Measurements from ENCODE around the gene CPA1.
A peak's percentile ranks its signal among the peaks of the same experiment; 100 is the strongest.

The CPA1 gene

GRCh38 chr7:130379921-130380860 lies at the start of gene CPA1:
CPA1 (plus strand) TSS chr7:130380494; CDS start chr7:130380521, 27 bp downstream.
- no peak for DNase-seq

GRCh38 chr7:130332259-130333053 lies 47.8 kb upstream of the CPA1 start:
- no peak for DNase-seq

GRCh38 chr7:130333832-130334231 lies 46.5 kb upstream of the CPA1 start:
- DNase-seq: no peak

- DNase-seq: no peak
These were observed 46.0 kb upstream of the CPA1 start for GRCh38 chr7:130334274-130334673.

- no peak for DNase-seq
These were observed 42.8 kb upstream of the CPA1 start for GRCh38 chr7:130337410-130337971.

- no peak for DNase-seq
These were observed 42.1 kb upstream of the CPA1 start for GRCh38 chr7:130338233-130338632.

- DNase-seq: no peak
These were observed 38.4 kb upstream of the CPA1 start for GRCh38 chr7:130341882-130342281.

GRCh38 chr7:130342701-130343380 lies 37.5 kb upstream of the CPA1 start:
- no peak for DNase-seq

- DNase-seq: no peak
These were observed 35.9 kb upstream of the CPA1 start, which contains the start of gene CPA5 for GRCh38 chr7:130344271-130344866. CPA5 (plus strand) TSS chr7:130344816; CDS start chr7:130346486, 1,670 bp downstream.

GRCh38 chr7:130345136-130345535 lies 35.2 kb upstream of the CPA1 start:
- peak in 1 of 2 experiments; percentile 56 for DNase-seq

GRCh38 chr7:130345725-130346124 lies 34.6 kb upstream of the CPA1 start:
- no peak for DNase-seq

- no peak for DNase-seq
These were observed 34.0 kb upstream of the CPA1 start for GRCh38 chr7:130346177-130346905.

- DNase-seq: no peak
These were observed 33.4 kb upstream of the CPA1 start for GRCh38 chr7:130346941-130347340.

GRCh38 chr7:130349911-130350782 lies 30.1 kb upstream of the CPA1 start:
- DNase-seq: no peak

GRCh38 chr7:130350945-130351790 lies 29.1 kb upstream of the CPA1 start:
- no peak for DNase-seq

GRCh38 chr7:130351791-130352090 lies 28.6 kb upstream of the CPA1 start:
- no peak for DNase-seq

- DNase-seq: peak; percentile 75 to 89
These were observed 27.9 kb upstream of the CPA1 start for GRCh38 chr7:130352194-130353074.

- peak in 1 of 2 experiments; percentile 35 for DNase-seq
These were observed 27.1 kb upstream of the CPA1 start for GRCh38 chr7:130353196-130353595.
